ENCODE data around the gene NAB2.

The NAB2 gene

DNA sequence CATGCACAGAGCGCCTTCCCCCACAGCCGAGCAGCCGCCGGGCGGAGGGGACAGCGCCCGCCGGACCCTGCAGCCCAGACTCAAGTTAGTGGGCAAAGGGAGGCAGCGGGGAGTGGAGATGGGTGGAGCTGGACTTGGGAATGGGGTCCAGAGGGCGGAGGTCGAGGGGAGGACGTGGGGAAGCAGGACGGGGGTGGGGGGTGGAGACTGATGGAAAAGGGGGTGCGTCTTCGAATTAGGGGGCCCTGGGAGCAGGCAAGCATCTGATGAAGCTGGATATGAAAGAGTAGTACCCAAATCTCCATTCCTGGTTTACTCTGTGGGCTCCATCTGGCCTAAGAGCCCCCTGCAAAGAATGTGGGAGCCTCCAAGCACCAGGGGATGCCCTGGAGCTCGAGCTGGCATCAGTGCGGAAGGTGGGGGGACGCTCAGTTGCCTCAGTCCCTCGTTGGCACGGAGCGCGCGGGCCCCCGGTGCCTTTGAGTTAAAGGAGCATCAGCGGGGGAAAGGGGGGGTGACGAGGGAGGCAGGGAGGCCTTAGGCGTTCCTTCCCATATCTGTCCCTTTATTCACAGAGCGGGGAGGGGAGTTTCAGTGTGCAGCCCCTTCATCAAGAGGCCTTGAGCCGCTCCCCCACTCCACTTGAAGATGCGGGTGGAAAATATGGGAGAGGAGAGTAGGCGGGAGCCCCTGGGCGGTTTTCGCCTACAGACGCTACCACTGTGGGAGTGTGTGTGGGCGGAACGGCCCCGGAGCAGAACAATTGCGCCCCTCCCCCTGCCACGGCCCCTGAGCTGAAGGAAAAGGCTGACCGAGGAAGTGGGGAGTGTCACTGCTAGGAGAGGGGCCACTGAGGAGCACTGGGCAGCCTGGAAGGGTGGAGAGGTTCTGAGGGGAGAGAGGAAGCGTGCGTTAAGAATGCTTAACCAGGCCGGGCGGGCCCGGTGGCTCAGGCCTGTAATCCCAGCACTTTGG, 644 bp downstream of the NAB2 start (continued):
- TF ChIP-seq, protein P1, sequence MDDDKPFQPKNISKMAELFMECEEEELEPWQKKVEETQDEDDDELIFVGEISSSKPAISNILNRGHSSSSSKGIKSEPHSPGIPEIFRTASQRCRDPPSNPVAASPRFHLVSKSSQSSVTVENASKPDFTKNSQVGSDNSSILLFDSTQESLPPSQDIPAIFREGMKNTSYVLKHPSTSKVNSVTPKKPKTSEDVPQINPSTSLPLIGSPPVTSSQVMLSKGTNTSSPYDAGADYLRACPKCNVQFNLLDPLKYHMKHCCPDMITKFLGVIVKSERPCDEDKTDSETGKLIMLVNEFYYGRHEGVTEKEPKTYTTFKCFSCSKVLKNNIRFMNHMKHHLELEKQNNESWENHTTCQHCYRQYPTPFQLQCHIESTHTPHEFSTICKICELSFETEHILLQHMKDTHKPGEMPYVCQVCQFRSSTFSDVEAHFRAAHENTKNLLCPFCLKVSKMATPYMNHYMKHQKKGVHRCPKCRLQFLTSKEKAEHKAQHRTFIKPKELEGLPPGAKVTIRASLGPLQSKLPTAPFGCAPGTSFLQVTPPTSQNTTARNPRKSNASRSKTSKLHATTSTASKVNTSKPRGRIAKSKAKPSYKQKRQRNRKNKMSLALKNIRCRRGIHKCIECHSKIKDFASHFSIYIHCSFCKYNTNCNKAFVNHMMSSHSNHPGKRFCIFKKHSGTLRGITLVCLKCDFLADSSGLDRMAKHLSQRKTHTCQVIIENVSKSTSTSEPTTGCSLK (tag by site-specific recombination; IDR thresholded peaks at IDR 0.05): no peak
- 0 out of 2 replicates have a peak, but pooled peaks have one; percentile 8 for TF ChIP-seq ZNF843 (tag by site-specific recombination; IDR thresholded peaks at IDR 0.05)
- TF ChIP-seq, protein P2, sequence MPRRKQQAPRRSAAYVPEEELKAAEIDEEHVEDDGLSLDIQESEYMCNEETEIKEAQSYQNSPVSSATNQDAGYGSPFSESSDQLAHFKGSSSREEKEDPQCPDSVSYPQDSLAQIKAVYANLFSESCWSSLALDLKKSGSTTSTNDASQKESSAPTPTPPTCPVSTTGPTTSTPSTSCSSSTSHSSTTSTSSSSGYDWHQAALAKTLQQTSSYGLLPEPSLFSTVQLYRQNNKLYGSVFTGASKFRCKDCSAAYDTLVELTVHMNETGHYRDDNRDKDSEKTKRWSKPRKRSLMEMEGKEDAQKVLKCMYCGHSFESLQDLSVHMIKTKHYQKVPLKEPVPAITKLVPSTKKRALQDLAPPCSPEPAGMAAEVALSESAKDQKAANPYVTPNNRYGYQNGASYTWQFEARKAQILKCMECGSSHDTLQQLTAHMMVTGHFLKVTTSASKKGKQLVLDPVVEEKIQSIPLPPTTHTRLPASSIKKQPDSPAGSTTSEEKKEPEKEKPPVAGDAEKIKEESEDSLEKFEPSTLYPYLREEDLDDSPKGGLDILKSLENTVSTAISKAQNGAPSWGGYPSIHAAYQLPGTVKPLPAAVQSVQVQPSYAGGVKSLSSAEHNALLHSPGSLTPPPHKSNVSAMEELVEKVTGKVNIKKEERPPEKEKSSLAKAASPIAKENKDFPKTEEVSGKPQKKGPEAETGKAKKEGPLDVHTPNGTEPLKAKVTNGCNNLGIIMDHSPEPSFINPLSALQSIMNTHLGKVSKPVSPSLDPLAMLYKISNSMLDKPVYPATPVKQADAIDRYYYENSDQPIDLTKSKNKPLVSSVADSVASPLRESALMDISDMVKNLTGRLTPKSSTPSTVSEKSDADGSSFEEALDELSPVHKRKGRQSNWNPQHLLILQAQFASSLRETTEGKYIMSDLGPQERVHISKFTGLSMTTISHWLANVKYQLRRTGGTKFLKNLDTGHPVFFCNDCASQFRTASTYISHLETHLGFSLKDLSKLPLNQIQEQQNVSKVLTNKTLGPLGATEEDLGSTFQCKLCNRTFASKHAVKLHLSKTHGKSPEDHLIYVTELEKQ (tag by site-specific recombination; IDR thresholded peaks at IDR 0.05; ENCODE audit: borderline replicate concordance): no peak
- TF ChIP-seq, protein P3, sequence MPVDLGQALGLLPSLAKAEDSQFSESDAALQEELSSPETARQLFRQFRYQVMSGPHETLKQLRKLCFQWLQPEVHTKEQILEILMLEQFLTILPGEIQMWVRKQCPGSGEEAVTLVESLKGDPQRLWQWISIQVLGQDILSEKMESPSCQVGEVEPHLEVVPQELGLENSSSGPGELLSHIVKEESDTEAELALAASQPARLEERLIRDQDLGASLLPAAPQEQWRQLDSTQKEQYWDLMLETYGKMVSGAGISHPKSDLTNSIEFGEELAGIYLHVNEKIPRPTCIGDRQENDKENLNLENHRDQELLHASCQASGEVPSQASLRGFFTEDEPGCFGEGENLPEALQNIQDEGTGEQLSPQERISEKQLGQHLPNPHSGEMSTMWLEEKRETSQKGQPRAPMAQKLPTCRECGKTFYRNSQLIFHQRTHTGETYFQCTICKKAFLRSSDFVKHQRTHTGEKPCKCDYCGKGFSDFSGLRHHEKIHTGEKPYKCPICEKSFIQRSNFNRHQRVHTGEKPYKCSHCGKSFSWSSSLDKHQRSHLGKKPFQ (tag by site-specific recombination; IDR thresholded peaks at IDR 0.05): no peak
- no peak for TF ChIP-seq HOXC10 (CRISPR knock-in tag; IDR thresholded peaks at IDR 0.05)
- TF ChIP-seq BCL11A (tag by site-specific recombination; IDR thresholded peaks at IDR 0.05; ENCODE audit: low read depth): 0 out of 2 replicates have a peak, but pooled peaks have one; percentile 20
- TF ChIP-seq, protein P4, sequence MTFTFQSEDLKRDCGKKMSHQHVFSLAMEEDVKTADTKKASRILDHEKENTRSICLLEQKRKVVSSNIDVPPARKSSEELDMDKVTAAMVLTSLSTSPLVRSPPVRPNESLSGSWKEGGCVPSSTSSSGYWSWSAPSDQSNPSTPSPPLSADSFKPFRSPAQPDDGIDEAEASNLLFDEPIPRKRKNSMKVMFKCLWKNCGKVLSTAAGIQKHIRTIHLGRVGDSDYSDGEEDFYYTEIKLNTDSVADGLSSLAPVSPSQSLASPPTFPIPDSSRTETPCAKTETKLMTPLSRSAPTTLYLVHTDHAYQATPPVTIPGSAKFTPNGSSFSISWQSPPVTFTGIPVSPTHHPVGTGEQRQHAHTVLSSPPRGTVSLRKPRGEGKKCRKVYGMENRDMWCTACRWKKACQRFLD (tag by site-specific recombination; IDR thresholded peaks at IDR 0.05): no peak
- TF ChIP-seq ZXDB (tag by site-specific recombination; IDR thresholded peaks at IDR 0.05): peak; percentile 65; the same call in 1 of the 2 replicates
- TF ChIP-seq, protein P5, sequence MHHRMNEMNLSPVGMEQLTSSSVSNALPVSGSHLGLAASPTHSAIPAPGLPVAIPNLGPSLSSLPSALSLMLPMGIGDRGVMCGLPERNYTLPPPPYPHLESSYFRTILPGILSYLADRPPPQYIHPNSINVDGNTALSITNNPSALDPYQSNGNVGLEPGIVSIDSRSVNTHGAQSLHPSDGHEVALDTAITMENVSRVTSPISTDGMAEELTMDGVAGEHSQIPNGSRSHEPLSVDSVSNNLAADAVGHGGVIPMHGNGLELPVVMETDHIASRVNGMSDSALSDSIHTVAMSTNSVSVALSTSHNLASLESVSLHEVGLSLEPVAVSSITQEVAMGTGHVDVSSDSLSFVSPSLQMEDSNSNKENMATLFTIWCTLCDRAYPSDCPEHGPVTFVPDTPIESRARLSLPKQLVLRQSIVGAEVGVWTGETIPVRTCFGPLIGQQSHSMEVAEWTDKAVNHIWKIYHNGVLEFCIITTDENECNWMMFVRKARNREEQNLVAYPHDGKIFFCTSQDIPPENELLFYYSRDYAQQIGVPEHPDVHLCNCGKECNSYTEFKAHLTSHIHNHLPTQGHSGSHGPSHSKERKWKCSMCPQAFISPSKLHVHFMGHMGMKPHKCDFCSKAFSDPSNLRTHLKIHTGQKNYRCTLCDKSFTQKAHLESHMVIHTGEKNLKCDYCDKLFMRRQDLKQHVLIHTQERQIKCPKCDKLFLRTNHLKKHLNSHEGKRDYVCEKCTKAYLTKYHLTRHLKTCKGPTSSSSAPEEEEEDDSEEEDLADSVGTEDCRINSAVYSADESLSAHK (tag by site-specific recombination; IDR thresholded peaks at IDR 0.05): no peak
- TF ChIP-seq, protein P6, sequence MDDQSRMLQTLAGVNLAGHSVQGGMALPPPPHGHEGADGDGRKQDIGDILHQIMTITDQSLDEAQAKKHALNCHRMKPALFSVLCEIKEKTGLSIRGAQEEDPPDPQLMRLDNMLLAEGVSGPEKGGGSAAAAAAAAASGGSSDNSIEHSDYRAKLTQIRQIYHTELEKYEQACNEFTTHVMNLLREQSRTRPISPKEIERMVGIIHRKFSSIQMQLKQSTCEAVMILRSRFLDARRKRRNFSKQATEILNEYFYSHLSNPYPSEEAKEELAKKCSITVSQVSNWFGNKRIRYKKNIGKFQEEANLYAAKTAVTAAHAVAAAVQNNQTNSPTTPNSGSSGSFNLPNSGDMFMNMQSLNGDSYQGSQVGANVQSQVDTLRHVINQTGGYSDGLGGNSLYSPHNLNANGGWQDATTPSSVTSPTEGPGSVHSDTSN (CRISPR knock-in tag; IDR thresholded peaks at IDR 0.05): no peak
- TF ChIP-seq ZFP37 (tag by site-specific recombination; IDR thresholded peaks at IDR 0.05): 0 out of 2 replicates have a peak, but pooled peaks have one; percentile 26
- no peak for TF ChIP-seq ZNF324 (tag by site-specific recombination; IDR thresholded peaks at IDR 0.05)
- TF ChIP-seq, protein P7, sequence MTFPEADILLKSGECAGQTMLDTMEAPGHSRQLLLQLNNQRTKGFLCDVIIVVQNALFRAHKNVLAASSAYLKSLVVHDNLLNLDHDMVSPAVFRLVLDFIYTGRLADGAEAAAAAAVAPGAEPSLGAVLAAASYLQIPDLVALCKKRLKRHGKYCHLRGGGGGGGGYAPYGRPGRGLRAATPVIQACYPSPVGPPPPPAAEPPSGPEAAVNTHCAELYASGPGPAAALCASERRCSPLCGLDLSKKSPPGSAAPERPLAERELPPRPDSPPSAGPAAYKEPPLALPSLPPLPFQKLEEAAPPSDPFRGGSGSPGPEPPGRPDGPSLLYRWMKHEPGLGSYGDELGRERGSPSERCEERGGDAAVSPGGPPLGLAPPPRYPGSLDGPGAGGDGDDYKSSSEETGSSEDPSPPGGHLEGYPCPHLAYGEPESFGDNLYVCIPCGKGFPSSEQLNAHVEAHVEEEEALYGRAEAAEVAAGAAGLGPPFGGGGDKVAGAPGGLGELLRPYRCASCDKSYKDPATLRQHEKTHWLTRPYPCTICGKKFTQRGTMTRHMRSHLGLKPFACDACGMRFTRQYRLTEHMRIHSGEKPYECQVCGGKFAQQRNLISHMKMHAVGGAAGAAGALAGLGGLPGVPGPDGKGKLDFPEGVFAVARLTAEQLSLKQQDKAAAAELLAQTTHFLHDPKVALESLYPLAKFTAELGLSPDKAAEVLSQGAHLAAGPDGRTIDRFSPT (tag by site-specific recombination; IDR thresholded peaks at IDR 0.05): peak; percentile 67; the same call in 1 of the 2 replicates
- no peak for TF ChIP-seq ZNF423 (tag by site-specific recombination; IDR thresholded peaks at IDR 0.05)
- peak; percentile 64; the same call in 1 of the 2 replicates for TF ChIP-seq ZBTB48 (tag by site-specific recombination; IDR thresholded peaks at IDR 0.05)
- no peak for TF ChIP-seq YY2 (tag by site-specific recombination; IDR thresholded peaks at IDR 0.05)
- TF ChIP-seq ZNF548 (tag by site-specific recombination; IDR thresholded peaks at IDR 0.05): no peak
- TF ChIP-seq ZNF394 (tag by site-specific recombination; IDR thresholded peaks at IDR 0.05; ENCODE audit: borderline replicate concordance): peak; percentile 31; the same call in 1 of the 2 replicates
- TF ChIP-seq, protein P8, sequence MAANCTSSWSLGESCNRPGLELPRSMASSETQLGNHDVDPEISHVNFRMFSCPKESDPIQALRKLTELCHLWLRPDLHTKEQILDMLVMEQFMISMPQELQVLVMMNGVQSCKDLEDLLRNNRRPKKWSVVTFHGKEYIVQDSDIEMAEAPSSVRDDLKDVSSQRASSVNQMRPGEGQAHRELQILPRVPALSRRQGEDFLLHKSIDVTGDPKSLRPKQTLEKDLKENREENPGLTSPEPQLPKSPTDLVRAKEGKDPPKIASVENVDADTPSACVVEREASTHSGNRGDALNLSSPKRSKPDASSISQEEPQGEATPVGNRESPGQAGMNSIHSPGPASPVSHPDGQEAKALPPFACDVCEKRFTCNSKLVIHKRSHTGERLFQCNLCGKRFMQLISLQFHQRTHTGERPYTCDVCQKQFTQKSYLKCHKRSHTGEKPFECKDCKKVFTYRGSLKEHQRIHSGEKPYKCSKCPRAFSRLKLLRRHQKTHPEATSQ (tag by site-specific recombination; IDR thresholded peaks at IDR 0.05): no peak
